Right hindlimb (tissue), 1 donor: ENCODE measurements around the gene RASA3.
A peak's percentile ranks its signal among the peaks of the same experiment; 100 is the strongest.

ENCODE experiments used
- DNase-seq: peaks from one replicate; pipeline ENCODE4 v3.0.0-alpha.2; 2018

RASA3 gene

DNA sequence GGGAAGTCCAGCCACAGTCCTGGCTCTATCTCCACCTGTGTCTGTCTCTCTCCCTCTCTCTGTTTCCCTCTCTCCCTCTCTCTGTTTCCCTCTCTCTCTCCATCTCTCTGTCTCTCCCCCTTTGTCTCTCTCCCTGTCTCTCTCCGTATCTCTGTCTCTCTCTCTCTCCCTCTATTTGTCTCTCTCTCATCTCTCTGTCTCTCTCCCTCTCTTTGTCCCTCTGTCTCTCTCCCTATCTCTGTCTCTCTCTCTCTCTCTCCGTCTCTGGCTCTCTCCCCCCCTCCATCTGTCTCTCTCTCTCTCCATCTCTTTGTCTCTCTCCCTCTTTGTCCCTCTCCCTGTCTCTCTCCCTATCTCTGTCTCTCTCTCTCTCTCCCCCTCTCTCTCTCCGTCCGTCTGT, 119.1 kb downstream of the RASA3 start:
- DNase-seq = no peak

GRCh38 chr13:114012921-114013320, 119.5 kb downstream of the RASA3 start:
- DNase-seq = no peak

DNA sequence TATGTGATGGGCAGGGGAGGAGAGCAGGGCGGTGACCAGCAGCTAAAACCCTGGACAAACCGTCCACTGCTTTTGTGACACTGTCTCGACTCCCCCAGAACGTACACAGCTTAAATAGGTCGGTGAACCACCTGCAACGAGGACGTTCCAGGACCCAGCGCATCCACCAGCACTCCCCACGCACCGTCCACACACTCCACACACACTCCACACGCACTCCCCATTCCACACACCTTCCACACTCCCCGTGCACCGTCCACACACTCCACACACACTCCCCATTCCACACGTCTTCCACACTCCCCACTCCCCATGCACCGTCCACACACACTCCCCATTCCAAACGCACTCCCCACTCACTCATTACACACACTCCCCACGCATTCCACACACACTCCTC, 120.3 kb downstream of the RASA3 start:
- no peak for DNase-seq

GRCh38 chr13:114011226-114011625, 121.2 kb downstream of the RASA3 start:
- DNase-seq = no peak

DNA sequence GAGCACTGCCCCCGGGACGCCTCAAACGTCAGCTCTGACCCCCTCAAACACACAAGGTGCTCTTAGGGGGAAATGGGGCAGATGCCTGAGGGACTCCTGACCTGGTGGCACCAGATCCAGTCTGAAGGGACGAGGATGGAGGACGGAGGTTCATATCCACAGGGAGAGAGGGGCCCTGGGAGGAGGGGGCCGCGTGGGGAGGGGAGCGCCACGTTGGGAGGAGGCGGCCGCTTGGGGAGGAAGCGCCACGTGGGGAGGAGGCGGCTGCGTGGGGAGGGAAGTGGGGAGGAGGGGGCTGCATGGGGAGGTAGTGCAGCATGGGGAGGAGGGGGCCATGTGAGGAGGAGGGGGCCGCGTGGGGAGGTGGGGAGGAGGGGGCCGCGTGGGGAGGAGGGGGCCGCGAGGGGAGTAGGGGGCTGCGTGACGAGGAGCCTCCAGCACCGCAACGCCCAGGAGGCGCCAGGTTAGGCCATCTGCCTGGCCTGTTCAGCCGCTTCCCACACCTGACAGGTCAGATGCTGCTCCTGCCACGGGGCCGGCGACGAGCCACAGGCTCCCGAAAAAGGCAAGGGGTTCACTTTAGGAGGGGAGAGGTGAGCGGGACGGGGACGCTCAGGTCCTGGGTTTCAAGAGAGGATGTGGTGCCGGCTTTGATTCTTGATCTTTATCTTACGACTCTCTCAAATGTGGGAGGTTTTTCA, 121.9 kb downstream of the RASA3 start:
- no peak for DNase-seq

- no peak for DNase-seq
Observed at GRCh38 chr13:114009590-114010400, 122.6 kb downstream of the RASA3 start.

GRCh38 chr13:114008964-114009589, 123.3 kb downstream of the RASA3 start:
- no peak for DNase-seq

- no peak for DNase-seq
Observed at GRCh38 chr13:114007566-114007965, 124.9 kb downstream of the RASA3 start.

GRCh38 chr13:114005206-114005724, 127.2 kb downstream of the RASA3 start:
- no peak for DNase-seq

- DNase-seq = no peak
Observed at GRCh38 chr13:114004420-114005205, 127.8 kb downstream of the RASA3 start.

- DNase-seq = no peak
Observed at GRCh38 chr13:114002771-114003321, 129.6 kb downstream of the RASA3 start.

GRCh38 chr13:114002009-114002544, 130.3 kb downstream of the RASA3 start:
- DNase-seq = peak; percentile 44

DNA sequence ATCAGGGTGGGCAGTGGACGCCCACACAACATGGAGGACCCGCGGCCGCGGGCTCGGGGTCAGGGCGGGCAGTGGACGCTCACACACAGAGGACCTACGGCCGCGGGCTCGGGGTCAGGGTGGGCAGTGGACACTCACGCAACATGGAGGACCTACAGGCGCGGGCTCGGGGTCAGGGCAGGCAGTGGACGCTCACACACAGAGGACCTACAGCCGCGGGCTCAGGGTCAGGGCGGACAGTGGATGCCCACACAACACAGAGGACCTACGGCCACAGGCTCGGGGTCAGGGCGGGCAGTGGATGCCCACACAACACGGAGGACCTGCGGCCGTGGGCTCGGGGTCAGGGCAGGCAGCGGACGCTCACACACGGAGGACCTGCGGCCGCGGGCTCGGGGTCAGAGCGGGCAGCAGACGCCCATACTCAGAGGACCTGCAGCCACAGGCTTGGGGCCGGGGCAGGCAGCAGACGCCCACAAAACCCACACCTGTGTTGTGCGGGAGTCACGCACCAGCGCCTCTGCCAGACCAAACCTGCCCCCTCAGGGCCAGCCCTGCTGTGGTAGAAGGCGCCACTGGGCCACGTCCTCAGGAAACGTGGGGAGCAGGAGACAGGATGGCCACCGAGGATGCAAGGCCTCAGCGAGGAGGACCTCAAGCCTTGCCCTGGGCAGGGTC, 131.0 kb downstream of the RASA3 start:
- no peak for DNase-seq

- no peak for DNase-seq
Observed at GRCh38 chr13:114000151-114001040, 132.0 kb downstream of the RASA3 start.

DNA sequence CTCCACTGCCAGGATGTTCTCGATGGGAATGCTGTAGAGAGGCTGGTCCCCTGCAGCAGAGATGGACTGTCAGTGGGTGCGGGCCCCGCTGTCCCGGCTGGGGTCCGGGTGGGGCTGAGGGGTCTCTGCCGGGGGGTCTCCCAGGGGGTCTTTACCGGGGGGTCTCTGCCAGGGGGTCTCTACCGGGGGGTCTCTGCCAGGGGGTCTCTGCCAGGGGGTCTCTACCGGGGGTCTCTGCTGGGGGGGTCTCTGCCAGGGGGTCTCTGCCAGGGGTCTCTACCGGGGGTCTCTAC, 132.9 kb downstream of the RASA3 start:
- no peak for DNase-seq

DNA sequence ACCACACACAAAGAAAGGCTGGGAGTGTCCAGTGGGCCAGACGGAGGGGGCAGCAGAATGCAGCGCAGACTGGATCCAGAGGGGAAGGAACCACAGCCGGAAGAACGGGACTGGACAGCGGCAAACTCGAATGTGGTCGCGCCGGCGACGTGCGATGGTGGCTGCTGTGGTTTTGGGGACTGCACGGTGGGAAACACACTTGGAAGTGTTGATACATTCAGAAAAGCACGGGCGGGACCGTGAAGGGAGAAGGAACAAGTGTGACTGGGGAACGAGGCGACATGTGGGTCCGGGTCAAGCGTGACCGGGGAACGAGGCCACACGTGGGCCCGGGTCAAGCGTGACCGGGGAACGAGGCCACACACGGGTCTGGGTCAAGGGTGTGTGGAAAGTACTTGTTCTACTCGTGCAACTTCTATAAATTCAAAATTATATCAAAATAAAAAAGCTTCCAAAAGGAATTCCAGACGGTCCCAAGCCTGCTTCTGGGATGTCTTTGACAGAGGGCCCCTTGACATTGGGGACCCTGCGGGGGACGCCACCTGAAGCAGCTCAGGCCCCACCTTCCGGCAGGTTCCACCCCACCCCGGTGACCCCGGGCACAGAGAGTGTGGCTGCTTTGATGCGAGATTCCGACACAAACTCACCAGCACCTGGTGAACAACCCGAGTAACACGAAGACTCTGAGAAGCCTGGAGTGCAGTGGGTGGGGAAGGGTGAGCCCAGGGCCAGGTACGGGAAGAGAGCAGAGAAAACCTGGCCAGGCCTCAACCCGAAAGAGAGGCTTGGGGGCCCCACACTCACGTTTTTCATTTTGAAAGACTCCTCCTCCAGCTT, 133.4 kb downstream of the RASA3 start:
- no peak for DNase-seq

DNA sequence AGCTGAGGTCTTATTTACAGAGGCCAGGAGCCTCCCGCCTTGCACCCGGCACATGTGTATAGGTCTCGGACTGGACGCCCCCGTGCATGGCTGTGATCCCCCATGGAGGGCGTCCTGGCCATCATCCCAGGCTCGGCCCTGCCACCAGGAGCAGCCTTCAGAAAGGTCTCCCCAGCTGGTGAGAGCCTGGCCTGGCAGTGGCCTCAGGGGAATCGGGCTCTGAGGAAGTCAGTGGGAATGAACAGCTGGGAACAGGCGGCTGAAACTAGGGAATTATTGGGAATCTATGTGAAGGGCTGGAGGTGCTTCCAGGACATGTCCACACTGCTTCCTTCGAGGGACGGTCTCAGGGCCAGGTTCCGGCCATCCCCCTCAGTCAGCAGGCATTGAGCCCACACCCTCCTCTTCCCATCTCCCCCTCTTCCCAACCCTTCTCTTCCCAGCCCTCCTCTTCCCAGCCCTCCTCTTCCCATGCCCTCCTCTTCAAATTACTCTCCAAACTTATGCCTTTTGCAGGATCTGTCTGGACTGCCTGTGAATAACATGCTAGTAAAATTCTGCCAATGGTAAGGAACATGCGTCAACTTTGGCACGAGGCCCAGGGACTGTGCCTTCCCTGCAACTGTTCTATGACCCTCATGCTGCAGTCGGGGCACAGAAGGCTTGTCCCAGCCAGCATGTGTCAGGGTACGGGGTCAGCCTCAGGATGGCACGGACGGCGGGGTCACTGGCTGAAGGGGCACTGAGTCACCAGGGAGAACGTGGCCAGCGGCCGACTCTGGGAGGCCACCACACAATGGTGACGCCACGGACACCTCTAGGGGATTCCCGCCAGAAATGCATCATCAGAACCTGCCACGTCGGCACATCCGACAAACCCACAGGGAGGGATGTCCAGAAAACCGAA, 134.3 kb downstream of the RASA3 start:
- DNase-seq = peak; percentile 84

DNA sequence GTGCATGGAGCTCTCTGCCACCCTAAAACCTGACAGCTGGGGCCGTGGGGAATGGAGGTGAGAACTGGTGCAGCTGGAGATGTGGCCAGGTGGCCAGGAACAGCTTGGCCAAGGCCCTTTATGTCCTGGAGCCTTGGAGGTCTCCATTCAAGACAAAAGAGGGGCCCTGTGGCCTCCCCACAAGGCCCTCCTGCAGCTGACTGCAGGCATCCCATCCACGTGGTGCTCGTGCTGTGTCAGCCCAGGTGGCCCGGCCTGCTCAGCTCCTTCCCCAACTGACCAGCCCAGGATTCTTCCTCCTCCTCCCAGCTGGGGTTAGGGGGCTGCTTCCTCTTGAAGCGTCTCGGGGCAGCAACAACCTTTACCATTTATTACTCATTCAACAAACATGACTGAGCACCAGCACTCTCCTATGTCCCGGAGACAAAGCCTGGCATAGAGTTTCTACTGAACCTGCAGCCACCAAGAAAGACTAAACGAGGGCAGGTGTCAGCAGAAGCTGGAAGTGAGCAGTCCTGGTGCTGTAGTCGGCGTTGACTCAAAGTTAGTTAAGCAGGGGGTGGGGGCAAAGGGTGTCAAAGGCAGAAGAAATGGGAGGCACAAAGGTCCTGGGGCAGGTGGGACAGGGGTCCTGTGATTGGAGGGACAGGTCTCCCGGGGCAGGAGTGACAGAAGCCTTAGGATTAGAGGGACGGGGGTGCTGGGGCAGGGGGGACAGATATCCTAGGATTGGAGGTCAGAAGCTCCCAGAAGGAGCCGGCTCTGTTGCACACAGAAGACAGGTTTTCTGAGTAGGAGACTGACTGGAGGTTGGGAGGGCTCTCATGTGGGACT, 135.3 kb downstream of the RASA3 start:
- DNase-seq = no peak
